ENCODE data around the gene BTBD9.

BTBD9 gene

DNA sequence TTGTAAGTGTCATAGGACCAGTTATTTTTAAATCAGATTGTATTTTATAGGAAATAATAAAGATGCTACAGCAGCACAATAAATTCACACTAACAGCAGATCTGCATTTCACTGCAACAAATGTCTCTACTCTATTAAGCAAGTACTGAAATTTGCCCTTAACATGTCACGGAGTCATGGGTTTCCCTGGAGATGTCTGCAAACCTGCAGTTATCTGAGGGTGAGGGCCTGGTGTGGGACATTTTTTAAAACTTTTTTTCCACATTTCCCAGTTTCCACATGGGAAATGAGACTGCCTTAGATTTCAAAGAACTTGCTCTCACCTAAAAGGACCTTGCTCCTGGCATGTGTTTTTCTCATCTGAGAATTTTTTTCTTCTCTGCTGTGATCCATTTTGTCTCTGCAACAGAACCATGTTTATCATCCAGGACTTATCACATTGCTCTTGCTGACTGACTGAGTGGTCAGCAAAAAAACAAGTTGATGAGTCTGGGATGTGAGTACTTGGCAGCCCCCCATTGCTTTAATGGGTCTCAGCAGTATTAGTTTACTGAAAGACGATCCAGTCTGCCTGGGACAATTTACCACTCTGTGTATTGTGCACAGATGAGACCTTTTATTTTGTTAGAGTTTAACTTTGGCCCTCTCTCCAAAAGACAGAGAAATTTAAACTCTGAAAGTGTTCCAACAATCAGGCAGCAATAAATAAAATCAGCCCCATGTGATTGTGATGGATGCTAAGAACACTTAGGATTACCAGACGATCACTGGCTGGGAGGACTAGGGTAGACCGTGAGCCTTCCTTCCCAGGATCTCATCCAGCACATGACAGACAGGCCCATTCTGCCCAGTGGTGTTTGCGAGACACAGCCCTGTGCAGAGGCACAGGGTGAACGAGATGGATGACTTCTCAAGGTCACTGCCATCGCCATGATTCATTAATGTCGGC, 268.8 kb downstream of the BTBD9 start:
- no peaks in the 10 kb centered on the region for H3K9me3 ChIP-seq (ENCODE audit: severe bottlenecking)
- H3K4me3 ChIP-seq (ENCODE audit: low read depth, low read length) = no peak overlapping the region
- DNase-seq = no peak
- H3K36me3 ChIP-seq = no peaks in the 10 kb centered on the region
- H3K27ac ChIP-seq = no peak overlapping the region
- H3K27me3 ChIP-seq (ENCODE audit: insufficient read depth, low read depth, severe bottlenecking) = no peaks in the 10 kb centered on the region
- TF ChIP-seq, protein P1, sequence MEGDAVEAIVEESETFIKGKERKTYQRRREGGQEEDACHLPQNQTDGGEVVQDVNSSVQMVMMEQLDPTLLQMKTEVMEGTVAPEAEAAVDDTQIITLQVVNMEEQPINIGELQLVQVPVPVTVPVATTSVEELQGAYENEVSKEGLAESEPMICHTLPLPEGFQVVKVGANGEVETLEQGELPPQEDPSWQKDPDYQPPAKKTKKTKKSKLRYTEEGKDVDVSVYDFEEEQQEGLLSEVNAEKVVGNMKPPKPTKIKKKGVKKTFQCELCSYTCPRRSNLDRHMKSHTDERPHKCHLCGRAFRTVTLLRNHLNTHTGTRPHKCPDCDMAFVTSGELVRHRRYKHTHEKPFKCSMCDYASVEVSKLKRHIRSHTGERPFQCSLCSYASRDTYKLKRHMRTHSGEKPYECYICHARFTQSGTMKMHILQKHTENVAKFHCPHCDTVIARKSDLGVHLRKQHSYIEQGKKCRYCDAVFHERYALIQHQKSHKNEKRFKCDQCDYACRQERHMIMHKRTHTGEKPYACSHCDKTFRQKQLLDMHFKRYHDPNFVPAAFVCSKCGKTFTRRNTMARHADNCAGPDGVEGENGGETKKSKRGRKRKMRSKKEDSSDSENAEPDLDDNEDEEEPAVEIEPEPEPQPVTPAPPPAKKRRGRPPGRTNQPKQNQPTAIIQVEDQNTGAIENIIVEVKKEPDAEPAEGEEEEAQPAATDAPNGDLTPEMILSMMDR (IDR thresholded peaks at IDR 0.05; ENCODE audit: low read depth, low read length) = no peak

DNA sequence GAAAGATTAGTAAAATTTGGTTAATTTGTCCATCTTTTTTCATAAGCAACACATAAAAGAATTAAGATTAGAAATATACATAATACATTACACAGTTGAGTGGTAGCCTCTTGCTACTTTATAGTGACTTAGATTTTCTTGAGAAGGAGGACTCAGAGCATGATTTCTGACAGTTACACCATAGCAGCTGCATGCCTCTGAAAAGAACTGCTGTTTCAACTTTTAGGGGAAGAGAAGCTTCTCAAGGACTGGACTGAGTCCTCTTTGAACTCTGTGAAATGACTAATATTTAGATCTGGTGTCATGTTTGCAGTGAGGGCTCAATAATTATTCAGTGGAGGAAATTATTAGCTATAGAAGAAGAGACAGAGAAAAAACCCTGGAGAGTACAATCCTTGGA, 272.5 kb downstream of the BTBD9 start:
- no peaks in the 10 kb centered on the region for H3K9me3 ChIP-seq (ENCODE audit: severe bottlenecking)
- TF ChIP-seq, protein P1 (IDR thresholded peaks at IDR 0.05; ENCODE audit: low read depth, low read length) = no peak
- no peak for DNase-seq
- no peaks in the 10 kb centered on the region for H3K27me3 ChIP-seq (ENCODE audit: insufficient read depth, low read depth, severe bottlenecking)
- no peaks in the 10 kb centered on the region for H3K36me3 ChIP-seq
- H3K27ac ChIP-seq = no peak overlapping the region
- no peak overlapping the region for H3K4me3 ChIP-seq (ENCODE audit: low read depth, low read length)

DNA sequence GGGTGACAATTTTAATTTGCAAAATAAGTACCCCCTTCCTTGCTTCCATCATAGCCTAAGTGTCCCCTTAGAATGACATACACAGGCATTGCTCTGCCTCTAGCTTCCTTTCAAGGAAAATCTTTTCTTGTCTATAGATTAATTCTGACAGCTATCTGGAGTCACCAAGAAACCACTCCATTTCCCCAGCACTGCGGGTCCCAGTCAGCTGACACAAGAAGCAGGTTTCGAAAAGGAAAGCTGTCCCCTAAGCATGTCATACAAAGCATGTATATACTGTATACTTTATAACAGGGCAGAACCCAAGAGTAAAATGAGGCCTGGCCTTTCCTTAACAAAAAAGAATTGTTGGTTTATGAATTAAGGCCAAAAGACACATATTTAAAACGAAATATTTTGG, 273.5 kb downstream of the BTBD9 start:
- Histone ChIP-seq H3K27ac (no peak overlapping the region), H3K4me3 (ENCODE audit: low read depth, low read length) (no peak overlapping the region), H3K36me3 (no peaks in the 10 kb centered on the region), H3K27me3 (ENCODE audit: insufficient read depth, low read depth, severe bottlenecking) (no peaks in the 10 kb centered on the region), H3K9me3 (ENCODE audit: severe bottlenecking) (no peaks in the 10 kb centered on the region)
- no peak for DNase-seq
- TF ChIP-seq, protein P1 (IDR thresholded peaks at IDR 0.05; ENCODE audit: low read depth, low read length) = no peak

DNA sequence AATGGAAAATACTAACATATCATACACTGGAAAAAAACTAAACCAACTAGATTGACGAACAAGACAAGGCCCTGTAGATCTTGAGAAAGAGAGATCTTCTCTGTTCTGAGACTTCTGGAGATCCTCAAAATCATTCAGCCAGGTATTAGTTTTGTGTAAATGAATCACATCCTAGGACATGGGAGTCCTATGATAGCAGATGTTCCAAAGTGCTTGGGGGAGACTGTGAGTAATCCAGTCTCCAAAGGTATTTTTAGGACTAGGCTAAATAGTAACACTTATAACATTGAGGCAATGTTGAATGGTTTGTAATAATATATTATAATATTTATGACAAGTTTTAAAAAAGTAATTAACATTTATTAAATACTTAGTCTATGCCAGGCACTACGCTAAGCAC, 275.0 kb downstream of the BTBD9 start:
- DNase-seq = no peak

DNA sequence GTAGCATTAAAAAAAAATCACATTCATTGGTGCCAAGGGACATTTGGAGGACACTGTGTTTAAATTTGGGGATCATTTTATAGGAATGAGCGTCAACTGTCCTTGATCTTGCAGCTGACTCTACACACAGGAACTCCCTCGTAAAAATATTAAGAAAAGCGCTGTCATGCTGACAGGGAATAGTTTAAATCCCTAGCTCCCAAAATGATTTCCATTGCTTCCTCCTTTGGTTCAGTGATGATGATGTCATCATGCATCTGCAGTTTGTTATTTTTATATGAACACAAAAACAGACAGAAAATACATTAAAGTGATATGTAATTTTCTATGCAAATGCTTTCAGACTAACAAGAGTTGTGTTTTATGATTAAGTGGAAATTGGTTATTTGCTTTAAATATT, 275.6 kb downstream of the BTBD9 start:
- no peak for DNase-seq
- H3K4me3 ChIP-seq (ENCODE audit: low read depth, low read length) = no peak overlapping the region
- no peaks in the 10 kb centered on the region for H3K9me3 ChIP-seq (ENCODE audit: severe bottlenecking)
- H3K27me3 ChIP-seq (ENCODE audit: insufficient read depth, low read depth, severe bottlenecking) = no peaks in the 10 kb centered on the region
- TF ChIP-seq, protein P1 (IDR thresholded peaks at IDR 0.05; ENCODE audit: low read depth, low read length) = no peak
- no peak overlapping the region for H3K27ac ChIP-seq
- no peaks in the 10 kb centered on the region for H3K36me3 ChIP-seq

More for the DNA sequence above, 275.0 kb downstream of the BTBD9 start:
- Histone ChIP-seq H3K27ac (no peak overlapping the region), H3K4me3 (ENCODE audit: low read depth, low read length) (no peak overlapping the region), H3K9me3 (ENCODE audit: severe bottlenecking) (no peaks in the 10 kb centered on the region), H3K36me3 (no peaks in the 10 kb centered on the region), H3K27me3 (ENCODE audit: insufficient read depth, low read depth, severe bottlenecking) (no peaks in the 10 kb centered on the region)
- TF ChIP-seq, protein P1 (IDR thresholded peaks at IDR 0.05; ENCODE audit: low read depth, low read length) = no peak

Data from WERI-Rb-1 (cell line).